Thyroid gland (tissue), 4 donors: ENCODE measurements around the gene SCD5. TPM values are rescaled to one million over a fixed set of nuclear protein-coding genes. Genes with fewer than 3 reads are reported as not detected.

Source experiments
- DNase-seq, 2 donors: peaks; one replicate each; pipeline ENCODE4 v3.0.0-alpha.2; 2019
- H3K27ac ChIP-seq, 3 donors: fragments of 200-600 bp; sonication (generic); 1 replicate in 2 of 3; 2 replicates in 1 of 3; pipeline ENCODE4 v1.5.1; 2016 to 2019; ENCODE audit warnings: mild to moderate bottlenecking in 1 of 3, moderate library complexity in 1 of 3
- H3K27me3 ChIP-seq: fragments of 200-600 bp; sonication (generic); one replicate; pipeline ENCODE4 v1.5.1; 2019
- H3K36me3 ChIP-seq, 2 donors: fragments of 200-600 bp; sonication (generic); one replicate each; pipeline ENCODE4 v1.5.1; 2016 to 2019
- H3K4me1 ChIP-seq, 2 donors: fragments of 200-600 bp; sonication (generic); one replicate each; pipeline ENCODE4 v1.5.1; 2017 to 2019
- H3K4me3 ChIP-seq, 3 donors: fragments of 200-600 bp; sonication (generic); replicated peaks in 1 of 3; 1 replicate in 2 of 3; 2 replicates in 1 of 3; pipeline ENCODE4 v1.5.1; 2016; ENCODE audit warnings: mild to moderate bottlenecking in 1 of 3
- H3K9me3 ChIP-seq: fragments of 200-600 bp; sonication (generic); one replicate; pipeline ENCODE4 v1.5.1; 2017
- CTCF ChIP-seq, 6 experiments: fragments of 200-600 bp in 3 of 6; fragments of 450-650 bp in 3 of 6; sonication (generic) in 3 of 6; IDR thresholded peaks; one replicate each; pipeline ENCODE4 v1.5.1; 2016 to 2019; ENCODE audit warnings: antibody characterized with exemption in 6 of 6, mild to moderate bottlenecking in 2 of 6, inconsistent platforms in 1 of 6, moderate library complexity in 1 of 6
- POLR2A ChIP-seq, 2 donors: fragments of 450-650 bp; IDR thresholded peaks; one replicate each; pipeline ENCODE4 v1.6.1; 2017; ENCODE audit warnings: antibody characterized with exemption in 2 of 2, mild to moderate bottlenecking in 2 of 2, moderate library complexity in 1 of 2
- WGBS, 2 donors: methylation state at CpG; one replicate each; pipeline ENCODE4 v1.1.5; 2017; 5-methylcytosine and 5-hydroxymethylcytosine counted together
- intact Hi-C: fragments of 100-400 bp; cut with DNase I; formaldehyde crosslinking; loops from one replicate; pipeline ENCODE4 v1.15.1; 2023
- total RNA-seq, 4 donors: library from RNA; depleted of rRNA; stranded (reverse); fragments of >200 nt; gene quantifications; one replicate each; pipeline ENCODE4 v1.2.3, GENCODE V29; 2016

SCD5 gene
- total RNA-seq, 4 donors from 2014 or later, result 47.0 to 96.4 (median 54.8) TPM

GRCh38 chr4:82797040-82797404 is 1.6 kb downstream of the SCD5 start:
- Histone ChIP-seq H3K27me3 (no peaks in the 10 kb centered on the region), H3K9me3 (no peaks in the 10 kb centered on the region), H3K36me3 (no peaks in the 10 kb centered on the region), H3K4me3 (peak overlapping the region in 2 of 3 donors; percentile 44 to 68), H3K4me1 (peaks cover 11 to 24% of the 10 kb centered on the region in 2 donors), H3K27ac (peak overlapping the region in 2 of 3 donors; percentile 30 to 38)
- TF ChIP-seq CTCF (IDR thresholded peaks at IDR 0.05) (no peak), POLR2A (IDR thresholded peaks at IDR 0.05) (no peak)
- intact Hi-C loops, result no loop called here
- 15 to 28% methylated on average over 5 to 6 of the region's 6 CpGs for WGBS, 2 donors
- DNase-seq, result peak in 1 of 2 donors; percentile 20

GRCh38 chr4:82792912-82793649 is 5.5 kb downstream of the SCD5 start:
- H3K4me3 ChIP-seq, result no peak overlapping the region
- H3K36me3 ChIP-seq, result no peaks in the 10 kb centered on the region
- no peak for DNase-seq
- intact Hi-C loops, result no loop called here
- WGBS, 2 donors, result 54 to 60% methylated on average over 6 of the region's 6 CpGs
- no peaks in the 10 kb centered on the region for H3K9me3 ChIP-seq
- no peaks in the 10 kb centered on the region for H3K27me3 ChIP-seq
- no peak for TF ChIP-seq CTCF (IDR thresholded peaks at IDR 0.05)
- TF ChIP-seq POLR2A (IDR thresholded peaks at IDR 0.05), result no peak
- peak overlapping the region in 1 of 3 donors; percentile 10 for H3K27ac ChIP-seq
- peaks cover 30 to 36% of the 10 kb centered on the region in 2 donors for H3K4me1 ChIP-seq

- H3K27me3 ChIP-seq, result no peaks in the 10 kb centered on the region
- H3K4me1 ChIP-seq, result peaks cover 30 to 32% of the 10 kb centered on the region in 2 donors
- H3K36me3 ChIP-seq, result no peaks in the 10 kb centered on the region
- no peak for DNase-seq
- no peak for TF ChIP-seq CTCF (IDR thresholded peaks at IDR 0.05)
- TF ChIP-seq POLR2A (IDR thresholded peaks at IDR 0.05), result no peak
- no peak overlapping the region for H3K27ac ChIP-seq
- intact Hi-C loops, result no loop called here
- no peaks in the 10 kb centered on the region for H3K9me3 ChIP-seq
- WGBS, 2 donors, result 93 to 94% methylated on average over 6 of the region's 6 CpGs
- H3K4me3 ChIP-seq, result no peak overlapping the region
These were observed 7.4 kb downstream of the SCD5 start for GRCh38 chr4:82791179-82791578.

DNA sequence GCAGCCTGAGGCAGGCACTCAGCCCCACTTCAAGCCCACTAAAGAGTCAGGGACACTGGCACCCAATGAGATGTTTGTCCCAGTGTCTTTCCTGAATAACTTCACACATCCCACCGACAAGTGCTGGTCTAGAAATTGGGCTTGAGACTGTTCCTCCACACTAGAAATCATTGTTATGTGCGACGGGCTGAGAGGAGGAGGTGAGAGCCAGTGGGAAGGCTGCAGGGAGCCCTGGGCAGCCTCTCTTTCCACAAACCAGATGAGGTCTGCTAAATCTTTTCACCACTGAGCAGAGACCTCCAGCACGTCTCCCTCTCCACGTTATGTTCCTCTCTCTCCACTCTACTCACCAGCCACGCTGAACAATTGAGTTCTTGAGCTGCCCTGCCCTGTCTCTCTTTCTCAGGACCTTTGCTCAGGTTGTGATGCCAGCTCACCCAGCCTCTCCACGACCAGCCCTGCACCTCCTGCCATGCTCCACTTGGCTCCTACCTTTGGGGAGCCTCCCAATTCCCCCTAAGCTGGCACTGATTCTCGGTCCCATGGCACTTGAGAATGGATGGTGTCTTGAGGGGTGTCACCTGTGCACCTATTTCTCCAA is 8.4 kb downstream of the SCD5 start:
- intact Hi-C loops, result no loop called here
- H3K27me3 ChIP-seq, result no peaks in the 10 kb centered on the region
- H3K4me3 ChIP-seq, result no peak overlapping the region
- no peaks in the 10 kb centered on the region for H3K36me3 ChIP-seq
- peak overlapping the region; percentile 23 to 66 (median 37) for H3K27ac ChIP-seq
- peaks cover 30 to 40% of the 10 kb centered on the region in 2 donors for H3K4me1 ChIP-seq
- peak; percentile 46 to 50 for DNase-seq
- TF ChIP-seq POLR2A (IDR thresholded peaks at IDR 0.05) (no peak), CTCF (IDR thresholded peaks at IDR 0.05) (no peak)
- H3K9me3 ChIP-seq, result no peaks in the 10 kb centered on the region
- WGBS, 2 donors, result 34 to 39% methylated on average over 8 of the region's 8 CpGs
